HCT116 (cell line): ENCODE measurements around the gene CA12. TPM values are rescaled to one million over a fixed set of nuclear protein-coding genes. Genes with fewer than 3 reads are reported as not detected.

Experiments used
- ATAC-seq: fragments of 200-7000 bp; cut with Tn5 transposase; 2 replicates; pipeline ENCODE4 v1.9.1; 2020; ENCODE audit warnings: mild to moderate bottlenecking, moderate library complexity
- Bru-seq: library from RNA; stranded (reverse); fragments of 400-500 nt; gene quantifications from one replicate; lab custom pipeline; 2021; lab: Mats Ljungman, UMichigan
- BruChase-seq, 2 experiments: library from RNA; stranded (reverse); fragments of 400-500 nt; gene quantifications; one replicate each; lab custom pipeline; 2021; lab: Mats Ljungman, UMichigan
- BruUV-seq: library from RNA; stranded (reverse); fragments of 400-500 nt; replicated peaks from 2 replicates; lab custom pipeline; 2021; lab: Mats Ljungman, UMichigan
- CTCF ChIA-PET: fragments of 300-600 bp; sonication (Branson Sonifier 250); formaldehyde crosslinking; loops from one replicate; lab custom pipeline; 2021; ENCODE audit warnings: antibody characterized with exemption; lab: Charles Lee
- POLR2A ChIA-PET: fragments of 300-600, 350-600 bp; sonication (Branson Sonifier 250); formaldehyde crosslinking; loops from one replicate; lab custom pipeline; 2021; ENCODE audit warnings: antibody characterized with exemption; lab: Charles Lee
- RAD21 ChIA-PET, 2 experiments: fragments of 300-600 bp; sonication (Branson Sonifier 250); formaldehyde crosslinking; loops; one replicate each; lab custom pipeline; 2023; ENCODE audit warnings: low total read pairs in 2 of 2; ENCODE audit not compliant: uncharacterized antibody in 2 of 2, unreplicated experiment in 2 of 2, low non-redundant PET in 1 of 2; lab: Charles Lee
- DNase-seq: peaks from one replicate; pipeline ENCODE4 v3.0.0-alpha.2; 2010; ENCODE audit warnings: low read depth, low spot score
- H2AFZ ChIP-seq: fragments of 200-600 bp; shearing (Covaris generic), sonication (generic); 2 replicates; pipeline ENCODE4 v1.6.1; 2017; ENCODE audit warnings: low read depth, mixed run types, mixed read lengths, antibody characterized with exemption, low read length; ENCODE audit not compliant: poor library complexity, severe bottlenecking
- H3K27ac ChIP-seq: 2 replicates; pipeline ENCODE4 v1.5.1; 2012; ENCODE audit warnings: low read depth, low read length
- H3K27me3 ChIP-seq: fragments of 200-600 bp; sonication (generic); 2 replicates; pipeline ENCODE4 v1.6.1; 2016; ENCODE audit warnings: mixed run types, low read length, mixed read lengths; ENCODE audit not compliant: insufficient read depth
- H3K36me3 ChIP-seq, 2 experiments: fragments of 200-500 bp in 1 of 2; fragments of 200-600 bp in 1 of 2; sonication (Bioruptor generic) in 1 of 2; sonication (generic) in 1 of 2; 2 replicates each; pipeline versions ENCODE4 v1.5.1 to v1.6.1; 2014 to 2016; ENCODE audit warnings: low read length in 2 of 2, inconsistent platforms in 1 of 2, mixed read lengths in 1 of 2, mixed run types in 1 of 2; ENCODE audit not compliant: insufficient read depth in 2 of 2, control insufficient read depth in 1 of 2
- H3K4me1 ChIP-seq, 2 experiments: fragments of 200-600 bp in 1 of 2; sonication (generic) in 1 of 2; 2 replicates each; pipeline versions ENCODE4 v1.5.1 to v1.6.1; 2012 to 2017; ENCODE audit warnings: low read length in 2 of 2, inconsistent platforms in 1 of 2, mild to moderate bottlenecking in 1 of 2, mixed read lengths in 1 of 2, mixed run types in 1 of 2, moderate library complexity in 1 of 2; ENCODE audit not compliant: insufficient read depth in 2 of 2, control insufficient read depth in 1 of 2
- H3K4me2 ChIP-seq: fragments of 200-600 bp; sonication (generic); 2 replicates; pipeline ENCODE4 v1.6.1; 2017; ENCODE audit warnings: mixed run types, low read length, mixed read lengths
- H3K4me3 ChIP-seq, 2 experiments: fragments of 200-600 bp in 1 of 2; sonication (generic) in 1 of 2; replicated peaks in 1 of 2; 2 replicates each; pipeline ENCODE4 v1.5.1; 2011 to 2016; ENCODE audit warnings: low read length in 2 of 2, control low read depth in 1 of 2, low read depth in 1 of 2, mild to moderate bottlenecking in 1 of 2, mixed read lengths in 1 of 2, mixed run types in 1 of 2
- H3K79me2 ChIP-seq: fragments of 200-600 bp; sonication (generic); 2 replicates; pipeline ENCODE4 v1.6.1; 2017; ENCODE audit warnings: mild to moderate bottlenecking, mixed run types, low read length, moderate library complexity, mixed read lengths; ENCODE audit not compliant: insufficient read depth
- H3K9ac ChIP-seq: fragments of 200-600 bp; sonication (generic); 2 replicates; pipeline ENCODE4 v1.6.1; 2016; ENCODE audit warnings: low read length, mixed read lengths
- H3K9me2 ChIP-seq: fragments of 200-600 bp; sonication (generic), shearing (Covaris generic); 2 replicates; pipeline ENCODE4 v1.6.1; 2017; ENCODE audit warnings: mixed run types, mild to moderate bottlenecking, moderate library complexity; ENCODE audit not compliant: insufficient read depth
- H3K9me3 ChIP-seq, 2 experiments: fragments of 200-500 bp in 1 of 2; fragments of 200-600 bp in 1 of 2; sonication (Bioruptor generic) in 1 of 2; sonication (generic) in 1 of 2; 2 replicates each; pipeline ENCODE4 v1.6.1; 2014 to 2017; ENCODE audit warnings: low read length in 2 of 2, mixed read lengths in 2 of 2, inconsistent platforms in 1 of 2, low read depth in 1 of 2, mild to moderate bottlenecking in 1 of 2, mixed run types in 1 of 2, moderate library complexity in 1 of 2; ENCODE audit not compliant: control insufficient read depth in 1 of 2, insufficient read depth in 1 of 2
- H4K20me1 ChIP-seq: fragments of 200-600 bp; sonication (generic), shearing (Covaris generic); 2 replicates; pipeline ENCODE4 v1.6.1; 2017; ENCODE audit warnings: mixed run types, mild to moderate bottlenecking, moderate library complexity; ENCODE audit not compliant: insufficient read depth
- CBX3 ChIP-seq: IDR thresholded peaks from 2 replicates; pipeline ENCODE4 v1.6.1; 2012; ENCODE audit warnings: low read depth
- CEBPB ChIP-seq: IDR thresholded peaks from 2 replicates; pipeline ENCODE4 v1.6.1; 2012; ENCODE audit warnings: low read depth
- ELF1 ChIP-seq: IDR thresholded peaks from 2 replicates; pipeline ENCODE4 v1.6.1; 2012; ENCODE audit warnings: low read depth, borderline replicate concordance
- EZH2 ChIP-seq: fragments of 200-600 bp; sonication (generic); IDR thresholded peaks from 2 replicates; pipeline ENCODE4 v1.6.1; 2017; ENCODE audit warnings: antibody characterized with exemption, mixed run types
- EZH2phosphoT487 ChIP-seq: fragments of 200-600 bp; IDR thresholded peaks from 2 replicates; pipeline ENCODE4 v1.6.1; 2018; ENCODE audit warnings: antibody characterized with exemption, borderline replicate concordance
- POLR2A ChIP-seq: IDR thresholded peaks from 2 replicates; pipeline ENCODE4 v1.7.0; 2011; ENCODE audit warnings: borderline replicate concordance; ENCODE audit not compliant: insufficient read depth, insufficient read length; ENCODE audit errors: extremely low read depth
- POLR2AphosphoS5 ChIP-seq: IDR thresholded peaks from 2 replicates; pipeline ENCODE4 v1.6.1; 2011; ENCODE audit warnings: mild to moderate bottlenecking, low read depth, low read length, moderate library complexity
- RAD21 ChIP-seq: IDR thresholded peaks from 2 replicates; pipeline ENCODE4 v1.6.1; 2012; ENCODE audit warnings: low read depth, mild to moderate bottlenecking
- SP1 ChIP-seq: IDR thresholded peaks from 2 replicates; pipeline ENCODE4 v1.6.1; 2012; ENCODE audit warnings: low read depth
- TCF7L2 ChIP-seq: IDR thresholded peaks from 2 replicates; pipeline ENCODE4 v1.7.0; 2011; ENCODE audit warnings: borderline replicate concordance, inconsistent platforms; ENCODE audit not compliant: insufficient read depth, insufficient read length; ENCODE audit errors: extremely low read depth
- intact Hi-C: fragments of 100-400 bp; cut with micrococcal nuclease; formaldehyde crosslinking; loops from 2 replicates; pipeline ENCODE4 v1.10.0; 2022
- long read RNA-seq: library from polyadenylated mRNA; unstranded; transcript quantifications from one replicate; pipeline ENCODE4 v2.0.0, GENCODE V29; 2021; ENCODE audit not compliant: unreplicated experiment
- polyA plus RNA-seq: library from polyadenylated mRNA; unstranded; fragments of >200 nt; gene quantifications from 2 replicates; pipeline ENCODE4 v1.2.1, GENCODE V29; 2012; ENCODE audit warnings: missing spikeins
- total RNA-seq: library from RNA; stranded (reverse); gene quantifications from one replicate; pipeline ENCODE4 v1.2.1, GENCODE V29; 2021; ENCODE audit not compliant: unreplicated experiment
- TF ChIP-seq, protein P1 (sequence below), 3 experiments: fragments of 200-600 bp in 1 of 3; sonication (generic) in 1 of 3; IDR thresholded peaks in 2 of 3; conservative IDR thresholded peaks in 1 of 3; 2 replicates each; pipeline ENCODE4 v1.5.1; 2012 to 2017; ENCODE audit warnings: low read depth in 2 of 3, low read length in 2 of 3, antibody characterized with exemption in 1 of 3, borderline replicate concordance in 1 of 3, control low read depth in 1 of 3, mild to moderate bottlenecking in 1 of 3, mixed read lengths in 1 of 3, mixed run types in 1 of 3, moderate library complexity in 1 of 3; ENCODE audit not compliant: insufficient read depth in 1 of 3
- TF ChIP-seq, protein P2 (sequence below): IDR thresholded peaks from 2 replicates; pipeline ENCODE4 v1.6.1; 2012
- TF ChIP-seq, protein P3 (sequence below): IDR thresholded peaks from 2 replicates; pipeline ENCODE4 v1.6.1; 2012

The CA12 gene
- total RNA-seq (1.8 TPM), Bru-seq, nascent RNA (percentile 28 among the genes with signal in this experiment), BruChase-seq, experiment 1, labeled RNA remaining after a 6-hour chase (percentile 28 among the genes with signal in this experiment), BruChase-seq, experiment 2, labeled RNA remaining after a 2-hour chase (percentile 26 among the genes with signal in this experiment)
- polyA plus RNA-seq: 2.0 TPM in 2 replicates
- long read RNA-seq, partial matches to known transcripts: 2 of 5 reads
- long read RNA-seq, other reads (novel, unspliced or antisense): 2 of 5 reads

DNA sequence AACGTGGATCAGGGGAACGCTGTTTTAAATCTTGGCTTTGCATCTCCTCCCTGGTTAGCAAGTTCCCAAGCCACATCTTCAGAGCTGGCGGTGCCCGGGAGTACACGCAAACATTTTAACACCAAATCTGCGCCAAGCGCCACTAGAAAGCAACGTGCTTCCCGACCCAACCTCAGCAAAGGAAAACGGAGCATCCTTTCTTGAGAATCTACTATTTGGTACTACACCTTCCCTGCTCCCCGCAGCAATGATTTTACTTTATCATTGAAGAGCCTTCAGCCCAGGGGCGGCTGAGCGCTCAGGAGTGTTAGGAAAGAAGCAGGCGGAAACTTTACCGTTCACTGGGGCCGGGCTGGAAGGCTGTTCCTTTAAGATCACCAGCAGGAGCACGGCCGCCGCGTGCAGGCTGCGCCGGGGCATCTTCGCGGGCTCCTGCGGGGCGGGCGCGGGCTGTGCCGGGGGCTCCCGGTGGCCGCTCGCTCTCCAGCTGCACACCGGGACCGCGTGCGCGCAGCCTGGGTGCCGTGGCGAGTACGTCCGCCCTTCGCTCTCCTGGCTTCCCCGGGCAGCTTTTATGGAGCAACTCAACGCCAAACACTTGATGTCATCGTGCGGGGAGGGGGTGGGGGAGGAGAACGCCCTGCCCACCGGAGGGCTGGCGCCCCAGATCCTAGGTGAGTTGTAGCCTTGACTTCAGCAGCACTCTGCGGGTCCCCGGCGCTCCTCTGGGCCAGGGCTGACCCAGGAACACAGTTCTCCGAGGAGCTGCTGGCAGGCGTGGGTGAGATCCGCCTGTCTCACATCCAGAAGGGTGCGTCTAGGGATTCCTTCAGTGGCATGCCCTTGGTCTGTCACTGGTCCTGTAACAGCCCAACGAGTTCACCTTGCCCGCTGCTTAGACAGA is at the start of gene CA12:
TSS of gene CA12 (minus strand) at position 546 of the 904 bp plus-strand sequence. CDS start at position 420, 126 bp downstream.
- peaks cover 7 to 39% of the 10 kb centered on the region in 2 experiments; a peak in 3 of 4 replicates for H3K4me1 ChIP-seq
- intact Hi-C loops: no loop called here

DNA sequence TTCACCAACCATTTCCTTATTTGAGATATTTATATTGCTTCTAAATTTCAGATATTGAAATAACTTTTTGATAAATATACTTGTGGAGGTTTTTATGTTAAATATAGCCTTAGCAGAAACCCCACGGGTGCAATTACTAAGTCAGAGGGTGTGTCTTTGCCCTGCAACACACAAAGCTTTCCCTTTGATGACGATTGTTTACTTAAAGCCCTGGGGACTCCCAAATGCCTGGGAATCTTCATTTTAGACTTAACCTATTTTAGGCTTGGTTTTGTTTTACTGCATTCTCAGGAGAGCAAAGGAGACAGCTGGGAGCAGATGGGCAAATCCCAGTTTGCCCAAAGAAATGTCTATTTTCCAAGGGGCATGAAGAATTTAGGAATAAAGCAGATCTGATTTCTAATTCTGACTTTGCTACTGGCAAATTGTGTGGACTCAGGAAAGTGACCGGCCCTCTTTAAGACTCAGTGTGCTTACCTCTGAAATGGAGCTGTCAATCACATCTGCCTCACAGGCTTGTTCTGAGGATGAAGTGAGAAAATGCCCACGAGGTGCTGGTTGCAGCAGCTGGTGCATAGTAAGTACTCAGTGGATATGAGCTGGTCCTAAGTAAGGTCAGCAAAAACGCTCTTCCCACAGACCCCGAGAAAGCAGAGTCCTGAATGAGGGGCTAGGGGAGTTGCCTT is 49.3 kb upstream of the CA12 start:
- Histone ChIP-seq H3K27me3 (no peaks in the 10 kb centered on the region), H3K4me3 (no peak overlapping the region), H3K9me3 (no peaks in the 10 kb centered on the region), H3K9ac (no peak overlapping the region), H2AFZ (no peak overlapping the region), H3K4me2 (no peak overlapping the region), H3K27ac (no peak overlapping the region), H3K9me2 (no peaks in the 10 kb centered on the region), H3K4me1 (peaks cover 0 to 8% of the 10 kb centered on the region in 2 experiments; a peak in 1 of 4 replicates), H3K36me3 (no peaks in the 10 kb centered on the region), H4K20me1 (no peaks in the 10 kb centered on the region), H3K79me2 (no peaks in the 10 kb centered on the region)
- no peak for ATAC-seq
- no peak for DNase-seq
- ChIA-PET CTCF (no interaction called here), POLR2A (no interaction called here), RAD21 (no interaction called here)
- BruUV-seq: no TSS peak
- intact Hi-C loops: no loop called here
- TF ChIP-seq EZH2 (no peak), SP1 (no peak), ELF1 (no peak), CEBPB (no peak), EZH2phosphoT487 (no peak), TCF7L2 (no peak), POLR2AphosphoS5 (no peak), CBX3 (no peak), POLR2A (no peak), RAD21 (no peak)
- TF ChIP-seq, protein P1, sequence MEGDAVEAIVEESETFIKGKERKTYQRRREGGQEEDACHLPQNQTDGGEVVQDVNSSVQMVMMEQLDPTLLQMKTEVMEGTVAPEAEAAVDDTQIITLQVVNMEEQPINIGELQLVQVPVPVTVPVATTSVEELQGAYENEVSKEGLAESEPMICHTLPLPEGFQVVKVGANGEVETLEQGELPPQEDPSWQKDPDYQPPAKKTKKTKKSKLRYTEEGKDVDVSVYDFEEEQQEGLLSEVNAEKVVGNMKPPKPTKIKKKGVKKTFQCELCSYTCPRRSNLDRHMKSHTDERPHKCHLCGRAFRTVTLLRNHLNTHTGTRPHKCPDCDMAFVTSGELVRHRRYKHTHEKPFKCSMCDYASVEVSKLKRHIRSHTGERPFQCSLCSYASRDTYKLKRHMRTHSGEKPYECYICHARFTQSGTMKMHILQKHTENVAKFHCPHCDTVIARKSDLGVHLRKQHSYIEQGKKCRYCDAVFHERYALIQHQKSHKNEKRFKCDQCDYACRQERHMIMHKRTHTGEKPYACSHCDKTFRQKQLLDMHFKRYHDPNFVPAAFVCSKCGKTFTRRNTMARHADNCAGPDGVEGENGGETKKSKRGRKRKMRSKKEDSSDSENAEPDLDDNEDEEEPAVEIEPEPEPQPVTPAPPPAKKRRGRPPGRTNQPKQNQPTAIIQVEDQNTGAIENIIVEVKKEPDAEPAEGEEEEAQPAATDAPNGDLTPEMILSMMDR (IDR thresholded peaks at IDR 0.05 in 2 of 3, conservative IDR thresholded peaks at IDR 0.05 in 1 of 3; ENCODE audit: borderline replicate concordance in 1 of 3, insufficient read depth in 1 of 3, low read depth in 2 of 3, low read length in 2 of 3): no peak
- TF ChIP-seq, protein P2, sequence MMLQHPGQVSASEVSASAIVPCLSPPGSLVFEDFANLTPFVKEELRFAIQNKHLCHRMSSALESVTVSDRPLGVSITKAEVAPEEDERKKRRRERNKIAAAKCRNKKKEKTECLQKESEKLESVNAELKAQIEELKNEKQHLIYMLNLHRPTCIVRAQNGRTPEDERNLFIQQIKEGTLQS: no peak

More for the DNA sequence above, at the start of gene CA12:
- ChIA-PET CTCF (no interaction called here), POLR2A (interaction anchor here (1.2 kb wide), 1 partner anchor 9 kb away, joined by 3 read pairs; no protein-coding TSS in a partner anchor), RAD21 (no interaction called here)
- H3K9me3 ChIP-seq: no peaks in the 10 kb centered on the region
- H4K20me1 ChIP-seq: no peaks in the 10 kb centered on the region
- no peaks in the 10 kb centered on the region for H3K9me2 ChIP-seq
- DNase-seq (no peak), ATAC-seq (peak; percentile 80)
- peak within 1 kb of the TSS; percentile 91 for H3K4me2 ChIP-seq
- peak within 1 kb of the TSS; percentile 57 for H3K9ac ChIP-seq
- peak within 1 kb of the TSS; percentile 38 to 57 for H3K4me3 ChIP-seq
- peak within 1 kb of the TSS; percentile 75 for H2AFZ ChIP-seq
- peak within 1 kb of the TSS; percentile 7; the same call in 1 of the 2 replicates for H3K27ac ChIP-seq
- no TSS peak for BruUV-seq
- H3K36me3 ChIP-seq: no peaks in the 10 kb centered on the region
- TF ChIP-seq, protein P3, sequence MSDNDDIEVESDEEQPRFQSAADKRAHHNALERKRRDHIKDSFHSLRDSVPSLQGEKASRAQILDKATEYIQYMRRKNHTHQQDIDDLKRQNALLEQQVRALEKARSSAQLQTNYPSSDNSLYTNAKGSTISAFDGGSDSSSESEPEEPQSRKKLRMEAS: peak; percentile 44; the same call in 1 of the 2 replicates
- no peak for TF ChIP-seq SP1
- H3K27me3 ChIP-seq: peaks cover 4% of the 10 kb centered on the region; the same call in 1 of the 2 replicates
- no peaks in the 10 kb centered on the region for H3K79me2 ChIP-seq
